Uterus (tissue), 4 donors: Measurements from ENCODE around the gene PCDHGA3. TPM values are rescaled to one million over a fixed set of nuclear protein-coding genes. Genes with fewer than 3 reads are reported as not detected.

ENCODE experiments used
- DNase-seq, 2 donors: peaks; one replicate each; pipeline ENCODE4 v3.0.0-alpha.2; 2019 to 2020
- H3K27ac ChIP-seq, 2 donors: fragments of 200-600 bp; sonication (generic); 1 replicate in 1 of 2; 2 replicates in 1 of 2; pipeline ENCODE4 v1.5.1; 2016 to 2018
- H3K27me3 ChIP-seq, 2 donors: fragments of 200-600 bp; sonication (generic); one replicate each; pipeline ENCODE4 v1.5.1; 2018 to 2019; ENCODE audit warnings: control low read depth in 1 of 2
- H3K36me3 ChIP-seq, 2 donors: fragments of 200-600 bp; sonication (generic); one replicate each; pipeline ENCODE4 v1.5.1; 2019; ENCODE audit warnings: control low read depth in 1 of 2
- H3K4me1 ChIP-seq, 2 donors: fragments of 200-600 bp; sonication (generic); one replicate each; pipeline ENCODE4 v1.5.1; 2018 to 2019; ENCODE audit warnings: control low read depth in 1 of 2
- H3K4me3 ChIP-seq, 2 donors: fragments of 200-600 bp; sonication (generic); 1 replicate in 1 of 2; 2 replicates in 1 of 2; pipeline ENCODE4 v1.5.1; 2018 to 2019; ENCODE audit warnings: mild to moderate bottlenecking in 1 of 2
- H3K9me3 ChIP-seq, 2 donors: fragments of 200-600 bp; sonication (generic); one replicate each; pipeline ENCODE4 v1.5.1; 2019; ENCODE audit warnings: control low read depth in 1 of 2
- POLR2A ChIP-seq, 2 donors: fragments of 450-650 bp; IDR thresholded peaks; one replicate each; pipeline ENCODE4 v1.6.1; 2016; ENCODE audit warnings: antibody characterized with exemption in 2 of 2, mild to moderate bottlenecking in 1 of 2, moderate library complexity in 1 of 2
- intact Hi-C: fragments of 100-400 bp; cut with DNase I; formaldehyde crosslinking; loops from one replicate; pipeline ENCODE4 v1.15.1; 2023; ENCODE audit warnings: low total_unique reads
- total RNA-seq, 4 donors: library from RNA; depleted of rRNA in 3 of 4; stranded (reverse); fragments of >200 nt in 3 of 4; gene quantifications; one replicate each; pipeline versions ENCODE4 v1.1.0 to v1.2.4, GENCODE V29; 2014 to 2023
- TF ChIP-seq, protein P1 (sequence below), 4 experiments: fragments of 200-600 bp in 2 of 4; fragments of 450-650 bp in 2 of 4; sonication (generic) in 2 of 4; IDR thresholded peaks; one replicate each; pipeline ENCODE4 v1.5.1; 2016 to 2019; ENCODE audit warnings: antibody characterized with exemption in 4 of 4, mild to moderate bottlenecking in 2 of 4, moderate library complexity in 1 of 4
- donor health status: DM: yes; HTN: yes; CAD: no.

PCDHGA3 gene
- total RNA-seq, 4 donors from 2014 or later: 0.51 to 8.2 (median 5.6) TPM

DNA sequence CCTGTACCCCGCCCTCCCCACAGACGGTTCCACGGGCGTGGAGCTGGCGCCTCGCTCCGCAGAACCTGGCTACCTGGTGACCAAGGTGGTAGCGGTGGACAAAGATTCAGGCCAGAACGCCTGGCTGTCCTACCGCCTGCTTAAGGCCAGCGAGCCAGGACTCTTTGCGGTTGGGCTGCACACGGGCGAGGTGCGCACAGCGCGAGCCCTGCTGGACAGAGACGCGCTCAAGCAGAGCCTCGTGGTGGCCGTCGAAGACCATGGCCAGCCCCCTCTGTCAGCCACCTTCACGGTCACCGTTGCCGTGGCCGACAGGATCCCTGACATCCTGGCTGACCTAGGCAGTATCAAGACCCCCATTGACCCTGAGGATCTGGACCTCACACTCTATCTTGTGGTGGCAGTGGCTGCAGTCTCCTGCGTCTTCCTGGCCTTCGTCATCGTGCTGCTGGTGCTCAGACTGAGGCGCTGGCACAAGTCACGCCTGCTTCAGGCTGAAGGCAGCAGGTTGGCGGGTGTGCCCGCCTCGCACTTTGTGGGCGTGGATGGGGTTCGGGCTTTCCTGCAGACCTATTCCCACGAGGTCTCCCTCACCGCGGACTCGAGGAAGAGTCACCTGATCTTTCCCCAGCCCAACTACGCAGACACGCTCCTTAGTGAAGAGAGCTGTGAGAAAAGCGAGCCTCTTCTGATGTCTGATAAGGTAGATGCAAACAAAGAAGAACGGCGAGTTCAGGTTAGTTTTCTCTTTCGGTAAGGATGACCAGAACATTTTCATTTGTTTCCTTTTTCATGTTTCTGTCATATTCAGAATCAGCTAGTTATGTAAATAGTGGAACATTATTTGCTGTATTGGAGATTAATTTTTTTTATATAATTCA, 22.6 kb downstream of the PCDHGA3 start:
- Histone ChIP-seq H3K4me3 (no peak overlapping the region), H3K9me3 (peaks cover 0 to 92% of the 10 kb centered on the region in 2 donors), H3K27ac (no peak overlapping the region), H3K27me3 (no peaks in the 10 kb centered on the region), H3K36me3 (no peaks in the 10 kb centered on the region), H3K4me1 (no peaks in the 10 kb centered on the region)
- intact Hi-C loops: loop anchor here (2.0 kb wide), 1 partner anchor 57 kb away; no protein-coding TSS in a partner anchor
- no peak for TF ChIP-seq POLR2A (IDR thresholded peaks at IDR 0.05)
- TF ChIP-seq, protein P1, sequence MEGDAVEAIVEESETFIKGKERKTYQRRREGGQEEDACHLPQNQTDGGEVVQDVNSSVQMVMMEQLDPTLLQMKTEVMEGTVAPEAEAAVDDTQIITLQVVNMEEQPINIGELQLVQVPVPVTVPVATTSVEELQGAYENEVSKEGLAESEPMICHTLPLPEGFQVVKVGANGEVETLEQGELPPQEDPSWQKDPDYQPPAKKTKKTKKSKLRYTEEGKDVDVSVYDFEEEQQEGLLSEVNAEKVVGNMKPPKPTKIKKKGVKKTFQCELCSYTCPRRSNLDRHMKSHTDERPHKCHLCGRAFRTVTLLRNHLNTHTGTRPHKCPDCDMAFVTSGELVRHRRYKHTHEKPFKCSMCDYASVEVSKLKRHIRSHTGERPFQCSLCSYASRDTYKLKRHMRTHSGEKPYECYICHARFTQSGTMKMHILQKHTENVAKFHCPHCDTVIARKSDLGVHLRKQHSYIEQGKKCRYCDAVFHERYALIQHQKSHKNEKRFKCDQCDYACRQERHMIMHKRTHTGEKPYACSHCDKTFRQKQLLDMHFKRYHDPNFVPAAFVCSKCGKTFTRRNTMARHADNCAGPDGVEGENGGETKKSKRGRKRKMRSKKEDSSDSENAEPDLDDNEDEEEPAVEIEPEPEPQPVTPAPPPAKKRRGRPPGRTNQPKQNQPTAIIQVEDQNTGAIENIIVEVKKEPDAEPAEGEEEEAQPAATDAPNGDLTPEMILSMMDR (IDR thresholded peaks at IDR 0.05): no peak
- DNase-seq: no peak

DNA sequence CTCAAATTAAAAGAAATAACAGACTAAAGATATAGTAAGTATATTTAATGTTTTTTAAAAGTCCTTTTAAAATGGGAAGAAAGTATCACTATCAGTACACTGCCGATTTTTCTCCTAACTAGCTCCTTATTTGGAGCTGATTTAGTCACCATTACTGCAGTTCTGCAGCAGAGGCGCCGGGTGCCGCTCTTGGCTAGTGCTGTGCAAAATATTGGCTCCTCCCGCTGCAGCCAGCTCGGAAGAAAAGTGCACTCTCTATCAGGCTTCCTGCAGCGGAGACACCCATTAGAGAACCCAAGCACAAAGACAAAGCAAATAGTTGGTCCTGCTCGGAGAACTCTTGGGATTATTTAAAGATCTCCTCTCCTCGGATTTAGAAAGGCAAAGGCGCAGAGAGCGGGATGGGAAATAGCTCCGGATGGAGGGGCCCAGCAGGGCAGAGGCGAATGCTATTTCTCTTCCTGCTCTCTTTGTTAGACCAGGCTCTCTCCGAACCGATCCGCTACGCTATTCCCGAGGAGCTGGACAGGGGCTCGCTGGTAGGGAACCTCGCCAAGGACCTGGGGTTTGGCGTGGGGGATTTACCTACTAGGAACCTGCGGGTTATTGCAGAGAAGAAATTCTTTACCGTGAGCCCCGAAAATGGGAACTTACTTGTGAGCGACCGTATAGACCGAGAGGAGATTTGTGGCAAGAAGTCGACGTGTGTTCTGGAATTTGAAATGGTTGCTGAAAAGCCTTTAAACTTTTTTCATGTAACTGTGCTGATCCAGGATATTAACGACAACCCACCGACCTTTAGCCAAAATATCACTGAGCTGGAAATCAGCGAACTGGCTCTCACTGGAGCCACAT, 26.6 kb downstream of the PCDHGA3 start, which contains the start of gene PCDHGB3:
TSS of gene PCDHGB3 (plus strand) at position 249 of the 855 bp plus-strand sequence. CDS start at position 402, 153 bp downstream.
- peaks cover 5 to 95% of the 10 kb centered on the region in 2 donors for H3K9me3 ChIP-seq
- H3K4me3 ChIP-seq: no peak within 1 kb of the TSS

DNA sequence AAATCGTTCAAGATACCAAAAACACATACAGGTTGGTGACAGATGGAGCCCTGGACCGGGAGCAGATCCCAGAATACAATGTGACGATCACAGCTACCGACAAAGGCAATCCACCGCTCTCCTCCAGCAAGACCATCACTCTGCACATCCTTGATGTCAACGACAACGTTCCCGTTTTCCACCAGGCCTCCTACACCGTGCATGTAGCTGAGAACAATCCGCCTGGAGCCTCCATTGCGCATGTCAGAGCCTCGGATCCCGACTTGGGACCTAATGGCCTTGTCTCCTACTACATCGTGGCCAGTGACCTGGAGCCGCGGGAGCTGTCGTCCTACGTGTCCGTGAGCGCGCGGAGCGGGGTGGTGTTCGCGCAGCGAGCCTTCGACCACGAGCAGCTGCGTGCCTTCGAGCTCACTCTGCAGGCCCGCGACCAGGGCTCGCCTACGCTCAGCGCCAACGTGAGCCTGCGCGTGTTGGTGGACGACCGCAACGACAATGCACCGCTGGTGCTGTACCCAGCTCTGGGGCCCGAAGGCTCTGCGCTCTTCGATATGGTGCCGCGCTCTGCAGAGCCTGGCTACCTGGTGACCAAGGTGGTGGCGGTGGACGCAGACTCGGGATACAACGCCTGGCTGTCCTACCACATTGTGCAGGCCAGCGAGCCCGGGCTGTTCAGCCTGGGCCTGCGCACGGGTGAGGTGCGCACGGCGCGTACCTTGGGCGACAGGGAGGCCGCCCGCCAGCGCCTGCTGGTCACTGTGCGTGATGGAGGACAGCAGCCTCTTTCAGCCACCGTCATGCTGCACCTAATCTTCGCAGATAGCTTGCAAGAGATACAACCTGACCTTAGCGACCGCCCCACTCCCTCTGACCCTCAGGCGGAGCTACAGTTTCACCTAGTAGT, 28.2 kb downstream of the PCDHGA3 start:
- DNase-seq: no peak
- TF ChIP-seq, protein P1 (IDR thresholded peaks at IDR 0.05): no peak
- no peak for TF ChIP-seq POLR2A (IDR thresholded peaks at IDR 0.05)
- Histone ChIP-seq H3K4me1 (no peaks in the 10 kb centered on the region), H3K27ac (no peak overlapping the region), H3K9me3 (peaks cover 5 to 92% of the 10 kb centered on the region in 2 donors), H3K36me3 (no peaks in the 10 kb centered on the region), H3K4me3 (no peak overlapping the region), H3K27me3 (no peaks in the 10 kb centered on the region)
- intact Hi-C loops: no loop called here

More for the DNA sequence above, 26.6 kb downstream of the PCDHGA3 start, which contains the start of gene PCDHGB3:
- TF ChIP-seq POLR2A (IDR thresholded peaks at IDR 0.05): no peak
- TF ChIP-seq, protein P1 (IDR thresholded peaks at IDR 0.05): no peak
- H3K27me3 ChIP-seq: no peaks in the 10 kb centered on the region
- DNase-seq: no peak
- intact Hi-C loops: no loop called here
- H3K36me3 ChIP-seq: no peaks in the 10 kb centered on the region
- H3K4me1 ChIP-seq: no peaks in the 10 kb centered on the region
- H3K27ac ChIP-seq: no peak within 1 kb of the TSS

DNA sequence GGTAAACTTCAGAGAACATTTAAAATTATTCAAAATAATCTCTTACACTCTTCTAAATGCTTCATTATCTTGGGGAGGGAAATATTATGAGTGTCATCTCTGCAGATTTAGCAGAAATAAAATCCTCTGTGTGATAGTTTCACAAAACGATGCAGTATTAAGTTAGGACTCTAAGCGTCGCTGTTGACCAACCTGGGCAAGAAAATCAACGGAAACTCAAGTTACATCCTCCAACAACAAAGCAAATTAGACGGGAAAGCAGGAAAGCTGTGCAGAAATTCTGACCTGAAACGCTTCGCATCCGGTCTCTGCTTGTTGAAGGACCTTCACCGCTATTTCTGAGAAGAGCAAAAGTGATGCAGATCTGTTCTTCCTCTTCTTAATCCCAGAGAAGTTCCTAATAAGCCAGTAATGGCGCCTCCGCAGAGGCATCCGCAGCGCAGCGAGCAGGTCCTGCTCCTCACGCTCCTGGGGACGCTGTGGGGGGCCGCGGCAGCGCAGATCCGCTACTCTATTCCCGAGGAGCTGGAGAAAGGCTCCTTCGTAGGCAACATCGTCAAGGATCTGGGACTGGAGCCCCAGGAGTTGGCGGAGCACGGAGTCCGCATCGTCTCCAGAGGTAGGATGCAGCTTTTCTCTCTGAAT, 30.2 kb downstream of the PCDHGA3 start, which contains the start of gene PCDHGA6:
TSS of gene PCDHGA6 (plus strand) at position 219 of the 645 bp plus-strand sequence. CDS start at position 412, 193 bp downstream.
- Histone ChIP-seq H3K27me3 (no peaks in the 10 kb centered on the region), H3K9me3 (peaks cover 5 to 96% of the 10 kb centered on the region in 2 donors), H3K4me3 (peak within 1 kb of the TSS; percentile 11 to 19), H3K27ac (peak within 1 kb of the TSS in 1 of 2 donors; percentile 28), H3K36me3 (no peaks in the 10 kb centered on the region), H3K4me1 (no peaks in the 10 kb centered on the region)
- intact Hi-C loops: no loop called here
- DNase-seq: no peak
- TF ChIP-seq, protein P1 (IDR thresholded peaks at IDR 0.05): peak in 3 of 4 experiments; percentile 16 to 31 (median 19)
- TF ChIP-seq POLR2A (IDR thresholded peaks at IDR 0.05): no peak
